Hepatocyte (in vitro differentiated cells): ENCODE results near the gene CHST15. TPM values are rescaled to one million over a fixed set of nuclear protein-coding genes. Genes with fewer than 3 reads are reported as not detected.

ENCODE experiments used
- DNase-seq: peaks from one replicate; pipeline ENCODE4 v3.0.0-alpha.2; 2016; ENCODE audit warnings: low spot score
- H2AFZ ChIP-seq: fragments of 200-600 bp; sonication (generic); 2 replicates; pipeline ENCODE4 v1.6.0; 2016; ENCODE audit warnings: antibody characterized with exemption, mild to moderate bottlenecking
- H3K27ac ChIP-seq: fragments of 200-600 bp; sonication (generic); 2 replicates; pipeline ENCODE4 v1.5.1; 2016; ENCODE audit warnings: mild to moderate bottlenecking
- H3K27me3 ChIP-seq: fragments of 200-600 bp; sonication (generic); 2 replicates; pipeline ENCODE4 v1.6.1; 2016
- H3K36me3 ChIP-seq: fragments of 200-600 bp; sonication (generic); replicated peaks from 2 replicates; pipeline ENCODE4 v1.5.1; 2016; ENCODE audit warnings: low read depth; ENCODE audit not compliant: insufficient read depth
- H3K4me1 ChIP-seq: fragments of 200-600 bp; sonication (generic); 2 replicates; pipeline ENCODE4 v1.5.1; 2016; ENCODE audit warnings: mild to moderate bottlenecking, moderate library complexity; ENCODE audit not compliant: insufficient read depth
- H3K4me2 ChIP-seq: fragments of 200-600 bp; sonication (generic); 2 replicates; pipeline ENCODE4 v1.6.0; 2016
- H3K4me3 ChIP-seq: fragments of 200-600 bp; sonication (generic); 2 replicates; pipeline ENCODE4 v1.5.1; 2016; ENCODE audit warnings: mild to moderate bottlenecking
- H3K79me2 ChIP-seq: fragments of 200-600 bp; sonication (generic); 2 replicates; pipeline ENCODE4 v1.6.0; 2017; ENCODE audit warnings: mild to moderate bottlenecking
- H3K9me2 ChIP-seq: fragments of 200-600 bp; sonication (generic); replicated peaks from 2 replicates; pipeline ENCODE4 v1.6.0; 2017; ENCODE audit warnings: mild to moderate bottlenecking; ENCODE audit not compliant: insufficient read depth
- H3K9me3 ChIP-seq: fragments of 200-600 bp; sonication (generic); 2 replicates; pipeline ENCODE4 v1.5.1; 2016; ENCODE audit warnings: low read depth, mild to moderate bottlenecking
- H4K20me1 ChIP-seq: fragments of 200-600 bp; sonication (generic); 2 replicates; pipeline ENCODE4 v1.6.0; 2016; ENCODE audit warnings: mild to moderate bottlenecking; ENCODE audit not compliant: insufficient read depth, poor library complexity, severe bottlenecking
- EZH2 ChIP-seq: fragments of 200-600 bp; sonication (generic); IDR thresholded peaks from 2 replicates; pipeline ENCODE4 v1.6.1; 2016; ENCODE audit warnings: antibody characterized with exemption, mild to moderate bottlenecking, borderline replicate concordance
- EZH2phosphoT487 ChIP-seq: fragments of 200-600 bp; sonication (generic); IDR thresholded peaks from one replicate; pipeline ENCODE4 v1.6.1; 2018; ENCODE audit warnings: antibody characterized with exemption, mild to moderate bottlenecking, low read depth, moderate library complexity; ENCODE audit not compliant: unreplicated experiment, severe bottlenecking
- WGBS: methylation state at CpG from one replicate; pipeline ENCODE4 v1.1.6; 2016; ENCODE audit warnings: low lambda C conversion rate; ENCODE audit errors: missing lambda C conversion rate; 5-methylcytosine and 5-hydroxymethylcytosine counted together
- polyA plus RNA-seq: library from polyadenylated mRNA; unstranded; fragments of >200 nt; fragmentation: Nextera tagmentation; extraction: Ambion mirVana; gene quantifications from 2 replicates; pipeline ENCODE4 v1.2.1, GENCODE V29; 2016
- total RNA-seq: library from RNA; depleted of rRNA; stranded (reverse); fragments of >200 nt; gene quantifications from 2 replicates; pipeline ENCODE4 v1.2.3, GENCODE V29; 2014
- TF ChIP-seq, protein P1 (sequence below): fragments of 200-600 bp; sonication (generic); IDR thresholded peaks from 2 replicates; pipeline ENCODE4 v1.5.1; 2016; ENCODE audit warnings: antibody characterized with exemption, mild to moderate bottlenecking; ENCODE audit not compliant: poor library complexity

CHST15 gene
- total and polyA plus RNA-seq, 2 experiments from 2014 or later = 3.9 to 4.5 TPM

DNA sequence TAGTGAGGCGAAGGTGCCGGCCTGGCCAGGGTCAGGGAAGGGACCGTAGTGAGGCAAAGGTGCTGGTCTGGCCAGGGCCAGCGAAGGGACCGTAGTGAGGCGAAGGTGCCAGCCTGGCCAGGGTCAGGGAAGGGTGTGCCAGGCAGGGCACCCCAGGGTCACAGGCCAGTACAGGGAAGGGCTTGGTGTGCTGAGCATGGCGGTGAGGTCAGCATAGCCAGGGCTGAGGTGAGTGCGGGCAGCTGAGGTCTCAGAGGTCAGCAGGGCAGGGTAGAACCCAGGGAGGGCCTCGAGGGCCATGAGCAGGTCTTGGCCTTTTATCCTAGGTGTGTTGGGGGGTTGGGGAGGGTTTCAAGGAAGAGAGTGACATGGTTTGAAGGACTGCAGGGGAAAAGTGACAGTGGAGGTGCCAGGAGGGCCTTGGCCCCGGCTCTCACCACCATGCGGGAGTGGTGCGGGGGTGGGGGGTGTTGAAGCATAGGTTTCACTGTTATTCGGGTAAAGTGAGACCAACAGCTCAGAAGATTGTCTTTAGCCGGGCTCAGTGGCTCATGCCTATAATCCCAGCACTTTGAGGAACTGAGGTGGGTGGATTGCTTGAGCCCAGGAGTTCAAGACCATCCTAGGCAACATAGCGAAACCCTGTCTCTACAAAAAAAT is 93.3 kb downstream of the CHST15 start:
- WGBS = 96% methylated on average over 13 of the region's 15 CpGs
- Histone ChIP-seq H3K36me3 (no peaks in the 10 kb centered on the region), H3K4me2 (no peak overlapping the region), H3K79me2 (no peaks in the 10 kb centered on the region), H3K9me3 (no peaks in the 10 kb centered on the region), H3K4me3 (no peak overlapping the region), H3K27ac (no peak overlapping the region), H2AFZ (no peak overlapping the region), H3K4me1 (peaks cover 8% of the 10 kb centered on the region), H4K20me1 (no peaks in the 10 kb centered on the region), H3K9me2 (no peaks in the 10 kb centered on the region), H3K27me3 (no peaks in the 10 kb centered on the region)
- DNase-seq = no peak
- no peak for TF ChIP-seq EZH2
- TF ChIP-seq EZH2phosphoT487 = no peak
- TF ChIP-seq, protein P1, sequence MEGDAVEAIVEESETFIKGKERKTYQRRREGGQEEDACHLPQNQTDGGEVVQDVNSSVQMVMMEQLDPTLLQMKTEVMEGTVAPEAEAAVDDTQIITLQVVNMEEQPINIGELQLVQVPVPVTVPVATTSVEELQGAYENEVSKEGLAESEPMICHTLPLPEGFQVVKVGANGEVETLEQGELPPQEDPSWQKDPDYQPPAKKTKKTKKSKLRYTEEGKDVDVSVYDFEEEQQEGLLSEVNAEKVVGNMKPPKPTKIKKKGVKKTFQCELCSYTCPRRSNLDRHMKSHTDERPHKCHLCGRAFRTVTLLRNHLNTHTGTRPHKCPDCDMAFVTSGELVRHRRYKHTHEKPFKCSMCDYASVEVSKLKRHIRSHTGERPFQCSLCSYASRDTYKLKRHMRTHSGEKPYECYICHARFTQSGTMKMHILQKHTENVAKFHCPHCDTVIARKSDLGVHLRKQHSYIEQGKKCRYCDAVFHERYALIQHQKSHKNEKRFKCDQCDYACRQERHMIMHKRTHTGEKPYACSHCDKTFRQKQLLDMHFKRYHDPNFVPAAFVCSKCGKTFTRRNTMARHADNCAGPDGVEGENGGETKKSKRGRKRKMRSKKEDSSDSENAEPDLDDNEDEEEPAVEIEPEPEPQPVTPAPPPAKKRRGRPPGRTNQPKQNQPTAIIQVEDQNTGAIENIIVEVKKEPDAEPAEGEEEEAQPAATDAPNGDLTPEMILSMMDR = no peak

DNA sequence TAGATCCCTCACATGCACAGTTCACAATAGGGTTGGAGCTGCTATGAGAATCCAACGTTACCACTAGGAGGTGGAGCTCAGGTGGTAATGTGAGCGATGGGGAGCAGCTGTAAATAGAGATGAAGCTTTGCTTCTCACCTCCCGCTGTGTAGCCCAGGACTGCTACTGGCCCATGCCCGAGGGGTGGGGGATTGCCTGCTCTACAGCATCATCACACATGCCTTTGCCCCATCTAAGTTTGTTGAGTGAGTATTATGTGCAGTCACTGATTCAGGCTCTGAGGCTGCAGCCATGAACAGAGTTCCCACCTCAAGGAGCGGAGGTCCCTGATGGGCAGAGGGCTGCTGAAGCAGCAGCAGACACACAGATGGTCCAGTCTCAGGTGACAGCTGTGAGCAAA is 94.1 kb downstream of the CHST15 start:
- no peak for DNase-seq
- WGBS = 76% methylated on average over 5 of the region's 5 CpGs
- no peak overlapping the region for H3K27ac ChIP-seq
- H2AFZ ChIP-seq = no peak overlapping the region
- no peaks in the 10 kb centered on the region for H3K79me2 ChIP-seq
- no peak overlapping the region for H3K4me2 ChIP-seq
- peaks cover 12% of the 10 kb centered on the region for H3K4me1 ChIP-seq
- no peaks in the 10 kb centered on the region for H4K20me1 ChIP-seq
- TF ChIP-seq EZH2phosphoT487 (no peak), EZH2 (no peak)
- TF ChIP-seq, protein P1 = no peak
- H3K9me3 ChIP-seq = no peaks in the 10 kb centered on the region
- no peaks in the 10 kb centered on the region for H3K36me3 ChIP-seq
- H3K27me3 ChIP-seq = no peaks in the 10 kb centered on the region
- no peaks in the 10 kb centered on the region for H3K9me2 ChIP-seq
- H3K4me3 ChIP-seq = no peak overlapping the region

DNA sequence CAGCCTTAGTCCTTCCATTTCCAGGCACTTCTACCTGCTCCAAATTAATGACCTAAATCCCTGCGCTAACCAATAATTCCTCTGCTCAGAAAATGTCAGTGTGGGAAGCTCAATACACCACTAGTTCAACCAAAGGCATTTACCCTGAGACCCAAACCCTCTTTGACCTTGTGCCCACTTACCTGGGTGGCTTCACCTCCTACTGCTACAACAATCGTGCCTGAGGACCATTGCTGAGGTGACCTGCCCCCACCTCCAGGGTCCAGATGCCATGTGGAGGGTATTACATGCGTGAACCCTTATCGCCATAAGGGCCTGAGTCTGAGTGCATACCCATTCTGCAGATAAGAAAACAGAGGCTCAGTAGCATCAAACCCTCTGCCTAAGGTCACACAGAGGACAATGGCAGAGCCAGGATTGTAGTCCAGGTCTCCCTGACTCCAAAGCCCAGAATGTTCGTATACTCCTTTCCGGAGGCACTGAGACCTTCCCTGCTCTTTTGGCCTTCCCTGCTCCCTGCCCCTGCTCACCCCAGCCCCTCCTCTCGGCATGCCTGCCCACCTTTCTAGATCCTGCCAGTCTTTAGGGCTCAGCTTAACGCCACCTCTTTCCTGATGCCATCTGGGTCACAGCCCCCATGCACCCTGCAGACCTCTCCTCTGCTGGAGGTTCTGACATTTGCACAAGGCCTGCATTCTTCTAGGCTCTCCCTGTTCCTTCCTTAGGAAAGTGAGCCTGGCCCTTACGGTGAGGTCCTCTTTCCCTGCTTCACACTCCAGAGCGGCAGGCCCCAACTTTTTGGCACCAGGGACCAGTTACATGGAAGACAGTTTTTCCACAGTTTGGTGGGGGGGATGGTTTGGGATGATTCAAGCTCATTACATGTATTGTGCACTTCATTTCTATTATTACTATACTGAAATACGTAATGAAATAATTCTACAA is 94.9 kb downstream of the CHST15 start:
- Histone ChIP-seq H3K27ac (no peak overlapping the region), H3K4me3 (no peak overlapping the region), H3K79me2 (no peaks in the 10 kb centered on the region), H3K9me2 (no peaks in the 10 kb centered on the region), H3K4me2 (no peak overlapping the region), H3K4me1 (peaks cover 12% of the 10 kb centered on the region), H3K36me3 (no peaks in the 10 kb centered on the region), H4K20me1 (no peaks in the 10 kb centered on the region), H2AFZ (no peak overlapping the region), H3K27me3 (no peaks in the 10 kb centered on the region), H3K9me3 (no peaks in the 10 kb centered on the region)
- no peak for DNase-seq
- no peak for TF ChIP-seq EZH2
- TF ChIP-seq, protein P1 = no peak
- TF ChIP-seq EZH2phosphoT487 = no peak
- 94% methylated on average over 11 of the region's 11 CpGs for WGBS
